Activated gamma-delta T cell treated with Interleukin-2 at 50 U/mL for 16 hours (primary cell): Measurements from ENCODE around the gene TRIOBP.

Experiments used
- DNase-seq: peaks from one replicate; pipeline ENCODE4 v3.0.0-alpha.2; 2020

The TRIOBP gene

GRCh38 chr22:37733625-37734401 is 37.0 kb downstream of the TRIOBP start:
- DNase-seq: no peak

- DNase-seq: no peak
Measured at GRCh38 chr22:37734402-37734700, 37.5 kb downstream of the TRIOBP start.

GRCh38 chr22:37734964-37735451 is 38.2 kb downstream of the TRIOBP start:
- no peak for DNase-seq

GRCh38 chr22:37739035-37739434 is 42.2 kb downstream of the TRIOBP start:
- DNase-seq: no peak

DNA sequence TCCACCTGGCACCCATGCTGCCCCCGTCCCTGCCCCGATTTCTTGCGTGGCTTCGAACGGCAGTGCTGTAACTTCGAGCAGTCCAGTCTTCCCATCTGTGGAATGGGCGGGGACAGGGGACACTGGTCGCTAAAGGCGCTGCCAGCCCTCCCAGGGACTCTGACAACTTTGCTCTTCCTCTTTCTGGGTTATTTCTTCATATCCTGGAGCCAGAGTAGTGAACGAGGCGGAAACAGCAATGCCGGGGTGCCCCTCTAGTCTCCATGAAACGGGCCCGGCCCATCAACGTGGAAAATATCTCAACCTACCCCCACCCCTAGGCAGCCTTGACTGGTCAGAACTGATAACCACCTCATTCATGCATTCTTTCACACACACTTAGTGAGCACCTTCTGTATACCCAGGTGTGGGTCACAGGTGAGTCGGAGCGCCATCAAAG is 42.8 kb downstream of the TRIOBP start:
- no peak for DNase-seq

DNA sequence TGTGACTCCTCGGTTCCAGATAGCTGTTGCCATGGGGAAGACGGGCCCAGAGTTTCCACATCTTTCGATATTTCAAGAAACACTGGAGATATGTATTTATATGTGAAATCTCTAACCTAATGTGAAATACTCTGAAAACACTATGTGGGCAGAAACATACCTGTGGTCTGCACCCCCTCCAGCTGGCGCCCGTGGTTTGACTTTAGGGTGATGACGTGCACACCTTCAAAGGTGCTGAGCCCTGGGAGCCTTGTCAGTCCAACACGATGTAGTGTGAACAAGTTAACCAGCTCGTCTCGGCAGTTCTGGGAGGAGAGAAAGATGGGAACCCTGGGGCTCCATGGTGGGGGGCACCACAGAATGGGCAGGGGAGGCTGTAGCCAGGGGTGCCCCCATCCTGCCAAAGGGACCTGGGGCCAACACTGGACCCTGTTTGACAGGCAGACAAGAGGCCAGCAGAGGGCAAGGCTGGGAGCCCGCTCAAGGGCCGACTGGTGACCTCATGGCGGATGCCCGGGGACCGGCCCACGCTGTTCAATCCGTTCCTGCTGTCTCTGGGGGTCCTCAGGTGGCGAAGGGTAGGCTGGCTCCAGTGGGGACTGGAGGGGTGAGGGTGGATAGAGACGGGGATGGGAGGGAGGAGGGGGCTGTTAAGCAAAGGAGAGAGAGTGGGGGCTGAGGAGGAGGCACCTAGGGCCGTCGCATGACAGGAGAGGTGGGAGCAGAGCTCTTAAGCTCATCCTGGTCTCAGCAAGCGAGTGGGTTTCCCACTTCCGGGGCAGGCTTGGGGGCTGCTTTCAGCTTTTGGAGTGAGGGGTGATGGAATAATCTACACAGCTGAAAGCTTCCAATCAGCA is 43.8 kb downstream of the TRIOBP start:
- DNase-seq: peak; percentile 12

DNA sequence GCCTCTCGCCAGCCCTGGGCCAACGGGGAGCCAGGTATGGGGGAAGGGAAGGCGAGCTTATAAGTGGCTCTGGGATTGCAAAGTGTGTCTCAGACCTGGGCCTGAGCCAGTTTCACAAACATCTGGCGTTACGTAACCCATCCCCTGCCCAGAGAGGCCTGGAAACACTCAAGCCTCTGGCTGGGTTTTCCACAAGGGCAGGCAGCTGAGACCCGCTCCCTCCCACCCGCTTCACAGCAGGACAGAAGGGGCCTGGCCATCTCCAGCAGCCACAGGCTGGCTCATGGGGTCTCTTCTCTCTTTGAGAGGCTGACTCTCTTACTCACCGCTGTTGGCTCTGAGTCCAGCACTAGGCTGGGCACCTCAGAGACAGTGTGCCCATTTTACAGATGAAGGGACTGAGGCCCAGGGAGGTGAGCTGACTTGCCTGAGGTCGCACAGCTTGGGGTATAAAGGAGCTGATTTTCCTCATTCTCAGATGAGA is 44.5 kb downstream of the TRIOBP start:
- no peak for DNase-seq

GRCh38 chr22:37742376-37743171 is 45.7 kb downstream of the TRIOBP start:
- DNase-seq: no peak

DNA sequence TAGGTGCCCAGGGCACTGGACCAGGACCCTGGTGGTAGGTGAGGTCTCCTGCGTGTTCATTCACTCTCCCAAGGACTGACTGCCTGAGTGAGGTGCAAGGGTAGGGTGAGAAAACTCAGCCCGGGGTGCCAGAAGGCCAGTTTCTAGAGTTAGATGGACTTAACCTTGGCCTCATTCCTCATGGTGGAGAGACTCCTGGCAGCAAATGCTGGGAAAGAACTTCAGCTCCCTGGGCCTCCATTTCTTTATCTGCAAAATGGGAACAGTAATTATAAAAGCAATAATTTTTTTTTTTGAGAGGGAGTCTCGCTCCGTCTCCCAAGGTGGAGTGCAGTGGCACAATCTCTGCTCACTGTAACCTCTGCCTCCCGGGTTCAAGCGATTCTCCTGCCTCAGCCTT is 47.7 kb downstream of the TRIOBP start:
- DNase-seq: no peak

GRCh38 chr22:37745548-37746365 is 48.9 kb downstream of the TRIOBP start:
- DNase-seq: peak; percentile 85

DNA sequence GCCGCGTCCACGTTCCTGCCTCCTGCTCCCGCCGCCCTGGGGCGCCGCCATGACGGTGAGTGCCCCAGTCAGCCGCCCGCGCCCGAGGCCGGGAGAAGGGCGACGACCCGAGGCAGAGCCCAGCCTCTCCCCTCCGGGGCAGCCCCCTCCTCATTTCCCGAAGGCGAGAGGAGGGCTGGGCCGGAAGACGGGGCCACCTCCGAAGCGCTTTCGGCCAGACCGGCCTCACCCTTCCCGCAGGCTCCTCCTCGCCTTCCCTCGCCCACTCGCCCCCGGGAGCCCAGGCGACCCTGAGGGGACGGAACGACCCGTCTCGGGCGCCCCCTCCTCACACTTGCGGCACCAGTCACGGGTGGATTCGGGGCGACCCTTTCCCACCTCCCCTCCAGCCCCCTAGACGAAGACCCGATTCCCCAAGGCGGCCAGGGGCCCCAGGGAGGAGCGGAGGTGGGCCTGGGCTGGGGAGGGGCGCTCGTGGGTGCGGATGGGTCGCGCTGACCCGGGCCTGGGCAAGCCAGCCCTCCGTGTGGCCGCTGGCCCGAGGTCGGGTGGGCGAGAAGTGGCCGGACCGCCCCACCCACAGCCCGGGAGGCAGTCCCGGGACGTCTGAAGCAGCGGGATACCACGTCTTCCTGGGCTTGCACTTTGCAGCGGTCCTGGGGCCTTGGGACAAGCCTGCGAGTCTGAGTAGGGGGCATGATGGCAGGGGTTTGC is 49.7 kb downstream of the TRIOBP start:
- DNase-seq: no peak

DNA sequence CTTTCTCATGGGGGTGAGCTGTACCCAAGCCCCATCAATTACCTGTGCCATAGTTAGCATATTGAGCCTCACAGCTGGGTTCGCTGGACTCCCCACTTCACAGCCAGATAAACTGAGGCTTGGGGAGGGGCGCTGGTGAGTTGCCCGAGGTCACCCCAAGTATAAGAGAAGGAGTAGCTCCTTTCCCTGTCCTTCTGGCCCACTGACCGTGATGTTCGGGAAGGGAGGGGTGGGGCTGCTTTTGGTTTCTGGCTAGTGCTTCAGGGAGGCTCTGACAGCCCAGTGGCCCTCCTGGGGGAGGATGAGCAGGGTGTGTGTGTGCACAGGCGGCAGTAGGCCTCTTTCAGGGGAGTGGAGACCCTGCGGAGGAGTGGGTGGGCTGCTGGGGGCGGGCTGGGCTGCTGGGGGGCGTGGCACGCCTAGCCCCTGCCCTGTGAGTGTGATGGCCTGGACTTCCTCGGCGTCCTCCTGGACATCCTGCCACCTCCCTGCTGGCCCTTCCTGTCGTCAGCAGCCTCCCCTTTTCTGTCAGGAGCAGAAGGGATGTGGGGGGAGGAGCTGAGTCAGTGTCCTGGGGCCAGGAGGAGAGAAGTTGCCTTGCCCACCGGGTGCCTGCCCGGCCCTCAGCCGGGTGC is 50.3 kb downstream of the TRIOBP start:
- no peak for DNase-seq

GRCh38 chr22:37747715-37748100 is 50.9 kb downstream of the TRIOBP start:
- no peak for DNase-seq

GRCh38 chr22:37748659-37749058 is 51.8 kb downstream of the TRIOBP start:
- DNase-seq: no peak

DNA sequence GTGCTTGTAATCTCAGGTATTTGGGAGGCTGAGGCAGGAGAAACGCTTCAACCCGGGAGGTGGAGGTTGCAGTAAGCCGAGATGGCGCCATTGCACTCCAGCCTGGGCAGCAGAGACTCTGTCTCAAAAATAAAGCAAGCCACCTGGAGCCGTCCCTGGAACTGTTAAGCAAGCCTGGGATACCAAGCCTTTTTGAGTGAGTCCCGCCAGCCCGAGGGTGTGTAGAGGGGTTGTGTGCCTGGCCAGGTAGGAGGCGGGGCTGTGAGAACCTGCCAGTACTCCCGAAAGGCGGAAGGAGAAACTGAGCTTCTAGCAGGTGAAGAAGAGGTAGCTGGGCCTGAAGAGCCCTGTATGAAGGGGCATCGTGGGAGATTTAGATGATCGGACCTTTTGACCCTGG is 52.4 kb downstream of the TRIOBP start:
- DNase-seq: no peak

DNA sequence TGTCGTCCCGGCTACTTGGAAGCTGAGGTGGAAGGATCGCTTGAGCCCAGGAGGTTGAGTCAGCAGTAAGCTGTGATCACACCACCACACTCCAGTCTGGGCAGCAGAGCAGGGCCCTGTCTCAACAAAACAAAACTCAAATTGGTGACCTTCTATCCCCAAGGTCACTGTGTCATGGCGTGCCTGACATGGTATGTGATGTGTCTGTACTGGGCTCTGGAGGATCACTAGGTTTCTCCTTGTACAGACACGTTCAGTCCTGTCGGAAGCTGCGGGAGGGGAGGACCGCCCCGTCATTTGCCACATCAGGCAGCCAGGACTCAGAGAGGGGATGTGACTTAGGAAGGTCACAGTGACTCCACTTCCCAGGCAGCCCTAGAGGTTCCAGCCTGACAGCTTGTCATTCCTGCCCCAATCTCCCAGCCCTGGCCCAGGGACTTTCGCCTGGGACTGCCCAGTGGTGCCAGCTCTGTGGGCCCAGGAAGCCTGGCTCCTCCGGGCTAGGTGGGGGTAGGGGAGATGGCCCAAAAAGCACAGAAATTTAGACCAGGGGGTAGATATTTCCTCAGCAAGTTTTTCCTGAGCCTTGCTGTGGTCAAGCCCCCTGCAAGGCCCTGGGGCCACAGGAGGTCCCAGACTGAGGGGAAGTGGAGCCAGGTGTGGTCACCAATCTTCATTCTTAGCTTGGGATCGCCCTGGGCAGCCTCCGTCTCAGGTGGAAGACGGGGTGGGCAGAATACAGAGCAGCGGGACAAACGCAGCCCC is 53.2 kb downstream of the TRIOBP start:
- DNase-seq: no peak

DNA sequence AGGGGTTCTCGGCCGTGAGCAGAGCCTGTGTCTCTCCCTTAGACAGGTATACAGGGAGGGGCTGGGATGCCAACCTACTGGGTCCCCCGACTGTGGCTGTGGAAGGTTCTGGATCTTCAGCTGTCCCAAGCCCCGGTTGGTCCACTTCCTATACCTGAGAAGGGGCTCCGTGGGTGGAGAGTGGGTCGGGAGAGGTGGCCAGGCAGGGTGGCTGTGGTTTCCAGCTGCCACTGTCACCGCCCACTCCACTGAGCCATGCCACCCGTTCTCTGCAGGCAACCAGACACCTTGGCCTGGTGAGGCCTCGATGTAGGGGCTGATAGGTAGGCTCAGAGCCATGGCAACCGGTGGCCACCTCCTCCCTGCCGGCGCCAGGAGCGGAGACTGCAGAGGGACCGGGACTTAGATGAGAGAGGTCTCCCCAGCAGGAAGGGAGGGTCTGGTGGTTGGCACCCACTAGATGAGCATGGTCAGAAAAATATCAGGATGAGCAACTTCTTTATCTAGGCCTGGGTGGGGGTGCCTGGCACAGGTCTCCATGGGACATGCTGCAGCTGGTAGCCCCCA is 53.8 kb downstream of the TRIOBP start:
- DNase-seq: no peak

- DNase-seq: no peak
Measured at GRCh38 chr22:37751449-37752188, 54.8 kb downstream of the TRIOBP start.
